A673 (cell line): ENCODE data around the gene CFAP52.

Experiments used
- EZH2 ChIP-seq: fragments of 200-600 bp; sonication (generic); IDR thresholded peaks from 2 replicates; pipeline ENCODE4 v1.6.1; 2017; ENCODE audit warnings: borderline replicate concordance, low read depth, mild to moderate bottlenecking, mixed read lengths, antibody characterized with exemption, low read length; ENCODE audit not compliant: poor library complexity, severe bottlenecking
- TF ChIP-seq, protein P1 (sequence below): fragments of 300-800, 200-600 bp; sonication (generic); conservative IDR thresholded peaks from 2 replicates; pipeline ENCODE4 v1.5.1; 2017; ENCODE audit warnings: low read depth, mild to moderate bottlenecking, antibody characterized with exemption, low read length, moderate library complexity, mixed read lengths

DNA sequence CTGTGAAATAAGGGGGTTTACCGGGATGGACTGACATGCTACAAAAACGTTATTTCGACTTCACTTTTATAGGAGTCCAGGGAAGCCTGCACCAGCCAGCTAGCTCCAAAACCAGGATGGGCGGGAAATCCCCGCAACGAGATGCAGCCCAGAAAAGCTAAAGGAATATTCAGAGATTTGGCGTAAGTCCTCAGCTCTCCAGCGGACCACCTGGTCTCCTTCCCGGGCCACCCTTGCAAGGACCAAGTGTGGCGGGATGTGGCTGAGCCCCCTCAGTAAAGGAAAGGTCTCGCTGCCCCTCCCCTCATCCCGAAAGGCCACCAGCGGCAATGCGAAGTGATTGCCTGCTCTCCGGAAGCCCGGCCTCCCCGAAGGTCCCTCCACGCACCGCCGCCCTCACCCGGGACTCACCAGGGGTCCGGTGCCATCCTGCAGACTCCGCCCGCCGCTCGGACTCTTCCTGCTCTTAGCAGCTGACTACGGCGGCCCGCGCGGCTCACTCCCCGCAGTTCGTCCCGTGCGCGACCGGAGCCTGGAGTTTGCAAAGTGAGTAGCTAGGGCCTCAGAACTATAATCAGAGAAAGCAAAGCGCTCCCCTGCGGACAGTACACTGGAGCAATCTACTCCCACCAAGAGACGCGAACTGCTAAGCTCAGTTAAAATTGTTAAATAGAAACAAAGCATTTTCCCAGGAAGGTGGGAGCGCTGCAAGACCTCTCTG is 901 bp upstream of the CFAP52 start, which contains the start of gene STX8:
- TF ChIP-seq, protein P1, sequence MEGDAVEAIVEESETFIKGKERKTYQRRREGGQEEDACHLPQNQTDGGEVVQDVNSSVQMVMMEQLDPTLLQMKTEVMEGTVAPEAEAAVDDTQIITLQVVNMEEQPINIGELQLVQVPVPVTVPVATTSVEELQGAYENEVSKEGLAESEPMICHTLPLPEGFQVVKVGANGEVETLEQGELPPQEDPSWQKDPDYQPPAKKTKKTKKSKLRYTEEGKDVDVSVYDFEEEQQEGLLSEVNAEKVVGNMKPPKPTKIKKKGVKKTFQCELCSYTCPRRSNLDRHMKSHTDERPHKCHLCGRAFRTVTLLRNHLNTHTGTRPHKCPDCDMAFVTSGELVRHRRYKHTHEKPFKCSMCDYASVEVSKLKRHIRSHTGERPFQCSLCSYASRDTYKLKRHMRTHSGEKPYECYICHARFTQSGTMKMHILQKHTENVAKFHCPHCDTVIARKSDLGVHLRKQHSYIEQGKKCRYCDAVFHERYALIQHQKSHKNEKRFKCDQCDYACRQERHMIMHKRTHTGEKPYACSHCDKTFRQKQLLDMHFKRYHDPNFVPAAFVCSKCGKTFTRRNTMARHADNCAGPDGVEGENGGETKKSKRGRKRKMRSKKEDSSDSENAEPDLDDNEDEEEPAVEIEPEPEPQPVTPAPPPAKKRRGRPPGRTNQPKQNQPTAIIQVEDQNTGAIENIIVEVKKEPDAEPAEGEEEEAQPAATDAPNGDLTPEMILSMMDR = 0 out of 2 replicates have a peak, but pooled peaks have one; percentile 17
- no peak for TF ChIP-seq EZH2
